Pancreas (tissue), 10 donors: ENCODE measurements around the gene LRRC37A3. TPM values are rescaled to one million over a fixed set of nuclear protein-coding genes. Genes with fewer than 3 reads are reported as not detected.

ENCODE experiments used
- ATAC-seq, 4 donors: fragments of 200-7000 bp; cut with Tn5 transposase; one replicate each; pipeline versions ENCODE4 v1.8.0 to v1.9.1; 2020; ENCODE audit warnings: mild to moderate bottlenecking in 4 of 4, moderate library complexity in 4 of 4
- DNase-seq, 6 donors: peaks; one replicate each; pipeline ENCODE4 v3.0.0-alpha.2; 2020
- FAIRE-seq: peaks from 2 replicates; lab custom pipeline; 2012; peaks lifted over from hg19 to GRCh38; lab: Jason Lieb, UNC
- H3K27ac ChIP-seq, 4 donors: fragments of 200-600 bp; sonication (generic); 1 replicate in 3 of 4; 2 replicates in 1 of 4; pipeline versions ENCODE4 v1.5.0 to v1.8.0; 2020
- H3K27me3 ChIP-seq, 4 donors: fragments of 200-600 bp; one replicate each; pipeline ENCODE4 v1.8.0; 2021
- H3K36me3 ChIP-seq, 3 donors: fragments of 200-600 bp; sonication (generic) in 1 of 3; one replicate each; pipeline versions ENCODE4 v1.5.0 to v1.8.0; 2020 to 2021
- H3K4me1 ChIP-seq, 3 donors: fragments of 200-600 bp; one replicate each; pipeline ENCODE4 v1.8.0; 2021
- H3K4me3 ChIP-seq, 4 donors: fragments of 200-600 bp; sonication (generic) in 2 of 4; one replicate each; pipeline versions ENCODE4 v1.5.0 to v1.8.0; 2020 to 2021
- H3K9me3 ChIP-seq, 4 donors: fragments of 200-600 bp; one replicate each; pipeline ENCODE4 v1.8.0; 2021
- WGBS, 2 donors: extraction: QIAGEN DNeasy Blood & Tissue Kit; methylation state at CpG; one replicate each; pipeline ENCODE4 v1.1.7; 2013; 5-methylcytosine and 5-hydroxymethylcytosine counted together
- intact Hi-C, 3 donors: fragments of 100-400 bp; cut with DNase I; formaldehyde crosslinking; loops; one replicate each; pipeline versions ENCODE4 v1.11.1 to v1.14.2; 2022
- polyA plus RNA-seq, 2 donors: library from polyadenylated mRNA; stranded (reverse); fragments of 200-250 nt; gene quantifications; one replicate each; pipeline ENCODE4 v1.2.3, GENCODE V29; 2013
- total RNA-seq, 6 donors: library from RNA; stranded (reverse); fragmentation: NEBNext Ultra II Directional in 4 of 6; extraction: Animal tissue kit (Norgen Biotek cat#: 25700) in 4 of 6; gene quantifications; one replicate each; pipeline versions ENCODE4 v1.2.1 to v1.2.4, GENCODE V29; 2021 to 2023
- TF ChIP-seq, protein P1 (sequence below), 4 donors: fragments of 200-600 bp; sonication (generic) in 3 of 4; IDR thresholded peaks; one replicate each; pipeline versions ENCODE4 v1.5.0 to v1.8.0; 2021; ENCODE audit warnings: antibody characterized with exemption in 4 of 4
- donor health status: healthy with polysubstance abuse.
- donor health status: DM: no; HTN: no; CAD: no; lungs with moderate emphysema.
- donor health status: DM: no; HTN: no; CAD: no.
- donor health status: control.
- donor health status: control.
- donor health status: Bipolar disorder and iron deficiency.
- donor health status: DM: yes; HTN: yes; CAD: no.
- donor health status: DM: no; HTN: no; CAD: no.
- donor health status: DM: no; HTN: no; CAD: no.
- donor health status: DM: yes; HTN: yes; CAD: no.

Gene LRRC37A3
- total and polyA plus RNA-seq, 8 donors = 2.9 to 12.1 (median 7.8) TPM

DNA sequence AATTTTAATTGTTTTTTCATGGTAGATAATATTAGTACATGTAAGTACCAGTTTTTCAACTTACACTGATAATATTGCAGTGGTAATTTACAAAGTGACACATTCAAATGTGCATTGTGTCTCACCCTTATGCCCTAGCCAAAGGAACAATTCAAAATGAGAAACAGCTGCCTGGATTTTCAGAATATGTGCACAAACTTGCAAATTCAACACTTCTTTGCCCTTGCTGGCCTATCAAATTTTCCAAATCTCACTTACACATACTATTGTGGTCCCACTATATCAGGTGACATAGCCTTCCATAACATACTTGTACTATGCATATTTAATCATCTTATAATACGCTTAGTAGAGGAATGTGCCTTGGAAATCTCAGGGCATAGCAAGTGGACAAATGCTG, 32.6 kb upstream of the LRRC37A3 start:
- WGBS, 2 donors = 94 to 100% methylated on average over 1 of the region's 1 CpG
- FAIRE-seq = no peak
- intact Hi-C loops = no loop called here

DNA sequence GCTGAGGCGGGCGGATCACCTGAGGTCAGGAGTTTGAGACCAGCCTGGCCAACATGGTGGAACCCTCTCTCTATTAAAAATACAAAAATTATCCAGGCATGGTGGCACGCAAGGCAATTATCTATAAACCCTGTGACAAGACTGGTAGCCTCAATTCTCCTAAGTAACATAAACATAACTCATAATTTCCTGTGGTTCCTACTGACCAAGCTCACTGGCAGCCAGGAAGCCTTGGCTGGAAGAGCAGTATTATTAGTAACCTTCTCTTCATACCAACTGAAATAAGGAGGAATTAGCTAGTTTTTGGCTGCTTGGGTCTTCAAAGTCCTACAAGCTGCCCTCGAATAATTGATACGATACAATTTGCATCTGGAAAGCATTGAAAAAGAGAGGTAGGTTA, 31.6 kb upstream of the LRRC37A3 start:
- no peaks in the 10 kb centered on the region for H3K27me3 ChIP-seq
- intact Hi-C loops = no loop called here
- DNase-seq = no peak
- H3K27ac ChIP-seq = no peak overlapping the region
- WGBS, 2 donors = 92 to 97% methylated on average over 5 of the region's 5 CpGs
- TF ChIP-seq, protein P1, sequence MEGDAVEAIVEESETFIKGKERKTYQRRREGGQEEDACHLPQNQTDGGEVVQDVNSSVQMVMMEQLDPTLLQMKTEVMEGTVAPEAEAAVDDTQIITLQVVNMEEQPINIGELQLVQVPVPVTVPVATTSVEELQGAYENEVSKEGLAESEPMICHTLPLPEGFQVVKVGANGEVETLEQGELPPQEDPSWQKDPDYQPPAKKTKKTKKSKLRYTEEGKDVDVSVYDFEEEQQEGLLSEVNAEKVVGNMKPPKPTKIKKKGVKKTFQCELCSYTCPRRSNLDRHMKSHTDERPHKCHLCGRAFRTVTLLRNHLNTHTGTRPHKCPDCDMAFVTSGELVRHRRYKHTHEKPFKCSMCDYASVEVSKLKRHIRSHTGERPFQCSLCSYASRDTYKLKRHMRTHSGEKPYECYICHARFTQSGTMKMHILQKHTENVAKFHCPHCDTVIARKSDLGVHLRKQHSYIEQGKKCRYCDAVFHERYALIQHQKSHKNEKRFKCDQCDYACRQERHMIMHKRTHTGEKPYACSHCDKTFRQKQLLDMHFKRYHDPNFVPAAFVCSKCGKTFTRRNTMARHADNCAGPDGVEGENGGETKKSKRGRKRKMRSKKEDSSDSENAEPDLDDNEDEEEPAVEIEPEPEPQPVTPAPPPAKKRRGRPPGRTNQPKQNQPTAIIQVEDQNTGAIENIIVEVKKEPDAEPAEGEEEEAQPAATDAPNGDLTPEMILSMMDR (IDR thresholded peaks at IDR 0.05) = no peak
- H3K4me3 ChIP-seq = no peak overlapping the region
- no peak for ATAC-seq
- no peak for FAIRE-seq
- no peaks in the 10 kb centered on the region for H3K4me1 ChIP-seq
- H3K9me3 ChIP-seq = no peaks in the 10 kb centered on the region
- H3K36me3 ChIP-seq = no peaks in the 10 kb centered on the region

More for the DNA sequence above, 32.6 kb upstream of the LRRC37A3 start:
- DNase-seq (no peak), ATAC-seq (no peak)
- no peaks in the 10 kb centered on the region for H3K4me1 ChIP-seq
- no peaks in the 10 kb centered on the region for H3K9me3 ChIP-seq
- no peak overlapping the region for H3K4me3 ChIP-seq
- H3K27me3 ChIP-seq = no peaks in the 10 kb centered on the region
- TF ChIP-seq, protein P1 (IDR thresholded peaks at IDR 0.05) = no peak
- no peaks in the 10 kb centered on the region for H3K36me3 ChIP-seq
- no peak overlapping the region for H3K27ac ChIP-seq

DNA sequence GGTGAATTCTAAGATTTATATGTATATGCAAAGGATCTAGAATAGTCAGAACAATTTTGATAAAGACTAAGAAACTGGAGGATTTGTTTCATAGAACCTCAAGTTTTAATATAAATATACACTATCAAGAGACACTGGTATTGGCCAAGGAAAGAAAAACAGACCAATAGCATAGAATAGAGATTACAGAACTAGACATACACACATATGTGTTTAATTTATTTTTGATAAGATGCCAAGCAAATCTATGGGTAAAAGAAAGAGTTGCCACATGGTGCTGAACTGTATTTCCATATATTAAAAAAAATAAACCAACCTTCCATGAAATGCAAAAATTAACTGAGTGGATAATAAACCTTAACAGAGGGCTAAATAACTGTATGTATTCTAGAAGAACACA, 27.9 kb upstream of the LRRC37A3 start:
- Histone ChIP-seq H3K4me1 (no peaks in the 10 kb centered on the region), H3K27ac (no peak overlapping the region), H3K36me3 (no peaks in the 10 kb centered on the region), H3K4me3 (no peak overlapping the region), H3K9me3 (no peaks in the 10 kb centered on the region), H3K27me3 (no peaks in the 10 kb centered on the region)
- TF ChIP-seq, protein P1 (IDR thresholded peaks at IDR 0.05) = no peak
- DNase-seq = no peak
- FAIRE-seq = no peak
- intact Hi-C loops = no loop called here
- no peak for ATAC-seq

DNA sequence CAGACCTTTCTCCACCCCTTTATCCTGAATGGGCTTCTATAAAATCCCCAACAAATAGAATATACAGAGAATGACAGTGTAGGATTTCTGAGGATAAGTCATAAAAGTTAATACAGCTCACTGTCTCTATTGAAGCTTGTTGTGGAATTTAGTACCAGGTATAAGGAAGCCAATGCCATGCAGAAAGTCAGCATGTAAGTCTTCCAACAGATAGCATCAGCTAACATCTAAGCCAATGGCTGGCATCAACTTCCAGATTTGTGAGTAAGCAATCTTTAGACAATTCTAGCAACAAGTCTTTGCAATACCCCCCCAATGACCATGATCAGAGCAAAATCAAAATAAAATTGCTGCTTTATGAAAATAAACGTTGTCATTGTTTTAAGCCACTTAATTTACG, 22.5 kb upstream of the LRRC37A3 start:
- 82% methylated on average over 2 of the region's 2 CpGs for WGBS, 2 donors
- Histone ChIP-seq H3K27me3 (no peaks in the 10 kb centered on the region), H3K4me3 (no peak overlapping the region), H3K36me3 (no peaks in the 10 kb centered on the region), H3K27ac (no peak overlapping the region), H3K9me3 (no peaks in the 10 kb centered on the region), H3K4me1 (no peaks in the 10 kb centered on the region)
- no peak for FAIRE-seq
- intact Hi-C loops = no loop called here
- TF ChIP-seq, protein P1 (IDR thresholded peaks at IDR 0.05) = no peak
- no peak for ATAC-seq
- DNase-seq = no peak

DNA sequence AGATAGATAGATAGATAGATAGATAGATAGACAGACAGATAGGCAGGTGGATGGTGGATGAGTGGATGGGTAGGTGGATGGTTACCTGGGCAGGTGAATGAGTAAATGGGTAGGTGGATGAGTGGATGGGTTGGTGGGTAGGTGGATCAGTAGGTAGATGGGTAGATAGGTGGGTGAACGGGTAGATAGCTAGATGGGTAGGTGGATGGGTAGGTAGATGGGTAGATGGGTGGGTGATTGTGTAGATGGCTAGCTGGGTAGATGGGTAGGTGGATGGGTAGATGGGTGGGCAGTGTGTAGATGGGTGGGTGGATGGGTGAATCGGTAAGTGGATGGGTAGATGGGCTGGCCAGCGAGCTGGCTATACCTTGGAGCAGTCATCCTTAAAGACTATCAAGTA, 21.8 kb upstream of the LRRC37A3 start:
- TF ChIP-seq, protein P1 (IDR thresholded peaks at IDR 0.05) = no peak
- 87 to 91% methylated on average over 3 of the region's 3 CpGs for WGBS, 2 donors
- Histone ChIP-seq H3K9me3 (no peaks in the 10 kb centered on the region), H3K4me3 (no peak overlapping the region), H3K4me1 (no peaks in the 10 kb centered on the region), H3K36me3 (no peaks in the 10 kb centered on the region), H3K27ac (no peak overlapping the region), H3K27me3 (no peaks in the 10 kb centered on the region)
- DNase-seq (no peak), FAIRE-seq (no peak), ATAC-seq (no peak)
- intact Hi-C loops = no loop called here
